Measurements from ENCODE around the gene SLC2A5. TPM values are rescaled to one million over a fixed set of nuclear protein-coding genes. Genes with fewer than 3 reads are reported as not detected.
"Not testable (repeated sequence)": the region's sequence is repeated elsewhere in the genome, so short reads cannot be mapped to it uniquely, and the experiment has no call there.

SLC2A5 gene
- total RNA-seq, 1 experiment from 2014 or later, result not detected

DNA sequence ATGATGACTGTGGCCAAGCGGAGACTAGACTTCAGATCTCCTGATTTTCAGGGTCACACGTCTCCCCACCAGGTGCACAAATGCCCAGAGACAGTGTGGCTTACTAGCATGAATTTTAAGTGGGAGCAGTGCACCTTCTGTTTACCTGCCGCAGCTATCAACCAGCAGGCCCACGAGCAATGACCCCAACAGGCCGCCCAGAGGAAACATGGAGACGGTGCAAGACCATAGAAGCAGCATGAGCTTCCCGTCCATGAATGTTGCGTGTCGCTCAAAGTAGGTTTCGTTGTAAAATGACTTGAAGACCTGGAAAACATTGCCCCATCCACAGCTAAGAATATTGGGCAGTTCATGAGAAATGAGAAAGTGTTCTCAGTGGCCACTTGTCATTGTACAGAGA lies 46.7 kb downstream of the SLC2A5 start:
- BruUV-seq (replicated peaks), result no TSS peak
- no peak overlapping the region for H3K4me2 ChIP-seq
- POLR2A ChIA-PET (ENCODE audit: unreplicated experiment), result no interaction called here
- H3K79me2 ChIP-seq (ENCODE audit: low read depth), result no peaks in the 10 kb centered on the region
- H3K4me3 ChIP-seq, result no peak overlapping the region
- no peak for DNase-seq
- H2AFZ ChIP-seq, result no peak overlapping the region
- H3K4me1 ChIP-seq (replicated peaks; ENCODE audit: insufficient read depth), result no peaks in the 10 kb centered on the region
- CTCF ChIA-PET, result interaction anchor here (0.7 kb wide), 1 partner anchor 42 kb away, joined by 3 read pairs; no protein-coding TSS in a partner anchor
- intact Hi-C loops (cut with micrococcal nuclease; ENCODE audit: unreplicated experiment), result no loop called here
- H3K9me3 ChIP-seq (ENCODE audit: insufficient read depth, low read depth), result no peaks in the 10 kb centered on the region
- TF ChIP-seq EZH2 (IDR thresholded peaks at IDR 0.05; ENCODE audit: low read depth), result no peak
- TF ChIP-seq, protein P1, sequence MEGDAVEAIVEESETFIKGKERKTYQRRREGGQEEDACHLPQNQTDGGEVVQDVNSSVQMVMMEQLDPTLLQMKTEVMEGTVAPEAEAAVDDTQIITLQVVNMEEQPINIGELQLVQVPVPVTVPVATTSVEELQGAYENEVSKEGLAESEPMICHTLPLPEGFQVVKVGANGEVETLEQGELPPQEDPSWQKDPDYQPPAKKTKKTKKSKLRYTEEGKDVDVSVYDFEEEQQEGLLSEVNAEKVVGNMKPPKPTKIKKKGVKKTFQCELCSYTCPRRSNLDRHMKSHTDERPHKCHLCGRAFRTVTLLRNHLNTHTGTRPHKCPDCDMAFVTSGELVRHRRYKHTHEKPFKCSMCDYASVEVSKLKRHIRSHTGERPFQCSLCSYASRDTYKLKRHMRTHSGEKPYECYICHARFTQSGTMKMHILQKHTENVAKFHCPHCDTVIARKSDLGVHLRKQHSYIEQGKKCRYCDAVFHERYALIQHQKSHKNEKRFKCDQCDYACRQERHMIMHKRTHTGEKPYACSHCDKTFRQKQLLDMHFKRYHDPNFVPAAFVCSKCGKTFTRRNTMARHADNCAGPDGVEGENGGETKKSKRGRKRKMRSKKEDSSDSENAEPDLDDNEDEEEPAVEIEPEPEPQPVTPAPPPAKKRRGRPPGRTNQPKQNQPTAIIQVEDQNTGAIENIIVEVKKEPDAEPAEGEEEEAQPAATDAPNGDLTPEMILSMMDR (conservative IDR thresholded peaks at IDR 0.05), result no peak
- no peaks in the 10 kb centered on the region for H4K20me1 ChIP-seq (ENCODE audit: insufficient read depth)
- H3K36me3 ChIP-seq (ENCODE audit: low read depth), result no peaks in the 10 kb centered on the region
- H3K27me3 ChIP-seq (ENCODE audit: insufficient read depth, low read depth), result no peaks in the 10 kb centered on the region
- no peaks in the 10 kb centered on the region for H3F3A ChIP-seq (ENCODE audit: insufficient read depth, low read depth)
- H3K27ac ChIP-seq, result no peak overlapping the region
- no peaks in the 10 kb centered on the region for H3K9me2 ChIP-seq (ENCODE audit: insufficient read depth)

DNA sequence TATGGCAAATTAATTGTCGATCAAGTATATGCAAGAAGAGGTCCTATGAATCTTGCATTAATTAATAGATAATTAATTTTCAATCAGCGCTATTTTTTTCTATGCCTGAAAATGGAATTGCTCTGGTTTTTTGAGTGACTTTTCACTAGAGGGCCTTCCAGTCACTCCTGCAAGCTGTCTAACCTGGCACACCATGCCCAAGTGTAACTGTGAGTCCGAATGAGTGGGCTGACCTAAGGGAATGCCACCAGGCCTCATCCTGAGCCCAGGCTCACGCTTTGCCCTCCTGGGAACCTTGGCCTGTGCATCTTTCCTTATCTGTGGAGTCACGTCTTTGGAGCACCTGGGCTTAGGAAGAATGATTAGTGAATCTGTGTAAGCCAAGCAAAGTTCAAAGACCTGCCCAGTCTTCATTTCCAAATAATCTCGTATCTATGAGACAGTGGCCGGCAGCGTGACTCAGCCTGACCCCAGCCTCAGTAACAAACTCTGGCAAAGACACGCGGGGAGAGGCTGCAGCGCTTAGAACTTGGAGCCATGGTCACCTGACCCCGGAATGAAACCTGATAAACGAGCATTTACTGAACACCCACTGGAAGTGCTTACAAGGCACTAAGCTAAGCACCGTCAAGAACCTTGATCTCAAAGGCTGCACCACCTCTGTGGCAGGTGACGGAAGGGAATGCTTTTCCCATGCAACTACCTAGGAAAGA lies 47.3 kb downstream of the SLC2A5 start:
- H3K4me2 ChIP-seq; H3K36me3 ChIP-seq (ENCODE audit: low read depth); H4K20me1 ChIP-seq (ENCODE audit: insufficient read depth); POLR2A ChIA-PET (ENCODE audit: unreplicated experiment); H3F3A ChIP-seq (ENCODE audit: insufficient read depth, low read depth); intact Hi-C loops (cut with micrococcal nuclease; ENCODE audit: unreplicated experiment); BruUV-seq (replicated peaks); CTCF ChIA-PET; H3K4me1 ChIP-seq (replicated peaks; ENCODE audit: insufficient read depth); H3K4me3 ChIP-seq; H3K79me2 ChIP-seq (ENCODE audit: low read depth); H3K27ac ChIP-seq; H3K9me2 ChIP-seq (ENCODE audit: insufficient read depth); H3K27me3 ChIP-seq (ENCODE audit: insufficient read depth, low read depth); H2AFZ ChIP-seq; DNase-seq; H3K9me3 ChIP-seq (ENCODE audit: insufficient read depth, low read depth): not testable (repeated sequence)

DNA sequence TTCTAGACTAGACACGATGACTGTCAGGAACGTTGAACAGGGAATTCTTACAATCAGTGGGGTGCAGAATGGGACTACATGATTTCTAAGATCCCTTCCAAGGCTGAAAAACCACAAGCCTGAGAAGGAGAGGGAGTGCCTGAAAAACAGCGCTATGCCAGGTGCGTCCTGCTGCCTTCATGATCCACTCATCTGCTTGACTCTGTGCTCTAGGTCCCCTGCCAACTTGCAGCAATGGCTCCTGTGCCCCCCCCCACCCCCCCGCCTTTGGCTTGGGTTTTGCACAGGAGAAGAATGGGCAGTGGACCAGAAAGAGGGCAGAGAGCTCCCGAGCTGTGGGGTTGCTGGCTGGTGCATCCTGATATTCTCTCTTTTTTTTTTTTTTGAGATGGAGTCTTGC lies 49.1 kb downstream of the SLC2A5 start:
- H3K9me2 ChIP-seq (ENCODE audit: insufficient read depth), result no peaks in the 10 kb centered on the region
- intact Hi-C loops (cut with micrococcal nuclease; ENCODE audit: unreplicated experiment), result no loop called here

More for the DNA sequence above, 49.1 kb downstream of the SLC2A5 start:
- H3K36me3 ChIP-seq (ENCODE audit: low read depth), result no peaks in the 10 kb centered on the region
- BruUV-seq (replicated peaks), result no TSS peak
- CTCF ChIA-PET, result no interaction called here
- no peaks in the 10 kb centered on the region for H3K27me3 ChIP-seq (ENCODE audit: insufficient read depth, low read depth)
- no peak overlapping the region for H3K27ac ChIP-seq
- no peaks in the 10 kb centered on the region for H3K9me3 ChIP-seq (ENCODE audit: insufficient read depth, low read depth)
- H3K4me3 ChIP-seq, result no peak overlapping the region
- H3K79me2 ChIP-seq (ENCODE audit: low read depth), result no peaks in the 10 kb centered on the region
- POLR2A ChIA-PET (ENCODE audit: unreplicated experiment), result no interaction called here
- H2AFZ ChIP-seq, result no peak overlapping the region
- no peak overlapping the region for H3K4me2 ChIP-seq
- no peaks in the 10 kb centered on the region for H3F3A ChIP-seq (ENCODE audit: insufficient read depth, low read depth)
- no peak for TF ChIP-seq EZH2 (IDR thresholded peaks at IDR 0.05; ENCODE audit: low read depth)
- TF ChIP-seq, protein P1 (conservative IDR thresholded peaks at IDR 0.05), result no peak
- no peaks in the 10 kb centered on the region for H4K20me1 ChIP-seq (ENCODE audit: insufficient read depth)
- no peaks in the 10 kb centered on the region for H3K4me1 ChIP-seq (replicated peaks; ENCODE audit: insufficient read depth)
- DNase-seq, result no peak

All from PC-9 (cell line).